H1 (cell line): Measurements from ENCODE around the gene BYSL. TPM values are rescaled to one million over a fixed set of nuclear protein-coding genes. Genes with fewer than 3 reads are reported as not detected.
A peak's percentile ranks its signal among the peaks of the same experiment; 100 is the strongest.

Source experiments
- CTCF ChIA-PET: fragments of 300-600 bp; sonication (Branson Sonifier 250); formaldehyde crosslinking; loops from one replicate; lab custom pipeline; 2021; ENCODE audit not compliant: partially characterized antibody; lab: Charles Lee
- POLR2A ChIA-PET: fragments of 300-600 bp; sonication (Branson Sonifier 250); formaldehyde crosslinking; loops from one replicate; lab custom pipeline; 2021; ENCODE audit warnings: inconsistent platforms; ENCODE audit not compliant: partially characterized antibody; lab: Charles Lee
- DNase-seq, 2 experiments: peaks; one replicate each; pipeline versions ENCODE4 v3.0.0 to v3.0.0-alpha.2; 2010 to 2022; ENCODE audit warnings: low spot score in 2 of 2, low read depth in 1 of 2, mixed read lengths in 1 of 2
- FAIRE-seq: peaks from 2 replicates; lab custom pipeline; 2011; peaks lifted over from hg19 to GRCh38; lab: Jason Lieb, UNC
- H2AFZ ChIP-seq: 2 replicates; pipeline ENCODE4 v1.8.1; 2012; ENCODE audit warnings: low read length, inconsistent platforms
- H2AK5ac ChIP-seq: 2 replicates; pipeline ENCODE4 v1.6.1; 2013; ENCODE audit warnings: low read depth, low read length
- H2BK120ac ChIP-seq: replicated peaks from 2 replicates; pipeline ENCODE3; 2013; ENCODE audit warnings: low read depth, low read length, inconsistent platforms
- H2BK12ac ChIP-seq: 2 replicates; pipeline ENCODE4 v1.6.1; 2013; ENCODE audit warnings: low read depth, low read length
- H2BK15ac ChIP-seq: 2 replicates; pipeline ENCODE4 v1.6.1; 2013; ENCODE audit warnings: low read length
- H2BK20ac ChIP-seq: 2 replicates; pipeline ENCODE4 v1.6.1; 2013; ENCODE audit warnings: low read length
- H2BK5ac ChIP-seq: 2 replicates; pipeline ENCODE4 v1.6.1; 2013; ENCODE audit warnings: low read depth, low read length
- H3K14ac ChIP-seq: 2 replicates; pipeline ENCODE4 v1.6.1; 2013; ENCODE audit warnings: inconsistent platforms; ENCODE audit not compliant: insufficient read length
- H3K18ac ChIP-seq: 2 replicates; pipeline ENCODE4 v1.6.1; 2013; ENCODE audit warnings: low read length; ENCODE audit errors: extremely low read depth
- H3K23ac ChIP-seq: 2 replicates; pipeline ENCODE4 v1.6.1; 2013; ENCODE audit warnings: inconsistent platforms; ENCODE audit not compliant: insufficient read length
- H3K23me2 ChIP-seq: 2 replicates; pipeline ENCODE4 v1.6.1; 2013; ENCODE audit warnings: low read depth, low read length
- H3K27ac ChIP-seq: 2 replicates; pipeline ENCODE4 v1.6.1; 2011; ENCODE audit warnings: low read depth, low read length, inconsistent platforms
- H3K27me3 ChIP-seq, 4 experiments: replicated peaks in 1 of 4; 1 replicate in 1 of 4; 2 replicates in 3 of 4; pipeline versions ENCODE4 v1.6.1 to v1.8.1; 2011 to 2013; ENCODE audit warnings: low read length in 3 of 4, mild to moderate bottlenecking in 3 of 4, inconsistent platforms in 2 of 4, mixed read lengths in 2 of 4, moderate library complexity in 1 of 4; ENCODE audit not compliant: control insufficient read depth in 3 of 4, insufficient read depth in 3 of 4; ENCODE audit errors: extremely low read depth in 1 of 4
- H3K36me3 ChIP-seq, 4 experiments: 2 replicates each; pipeline versions ENCODE4 v1.6.1 to v1.8.1; 2011 to 2013; ENCODE audit warnings: mild to moderate bottlenecking in 4 of 4, low read length in 3 of 4, moderate library complexity in 2 of 4, control low read depth in 1 of 4, inconsistent platforms in 1 of 4; ENCODE audit not compliant: insufficient read depth in 4 of 4, control insufficient read depth in 2 of 4
- H3K4ac ChIP-seq: replicated peaks from 2 replicates; pipeline ENCODE3; 2013; ENCODE audit warnings: low read length, low read depth, mixed read lengths, inconsistent platforms; ENCODE audit not compliant: insufficient read length
- H3K4me1 ChIP-seq, 4 experiments: replicated peaks in 1 of 4; 1 replicate in 1 of 4; 2 replicates in 3 of 4; pipeline versions ENCODE4 v1.6.1 to v1.8.1; 2011 to 2013; ENCODE audit warnings: low read length in 3 of 4, inconsistent platforms in 2 of 4, mixed read lengths in 1 of 4; ENCODE audit not compliant: insufficient read depth in 4 of 4, control insufficient read depth in 3 of 4
- H3K4me2 ChIP-seq, 2 experiments: 2 replicates each; pipeline versions ENCODE4 v1.6.1 to v1.8.1; 2011 to 2013; ENCODE audit warnings: low read depth in 2 of 2, low read length in 2 of 2, control low read depth in 1 of 2, inconsistent platforms in 1 of 2, mild to moderate bottlenecking in 1 of 2; ENCODE audit not compliant: insufficient read depth in 1 of 2
- H3K4me3 ChIP-seq, 4 experiments: fragments of 200-600, 300-600 bp in 1 of 4; sonication (generic), shearing (Covaris generic), sonication (Bioruptor Twin) in 1 of 4; 2 replicates each; pipeline versions ENCODE4 v1.5.1 to v1.8.1; 2011 to 2016; ENCODE audit warnings: low read length in 4 of 4, low read depth in 3 of 4, control low read depth in 2 of 4, inconsistent platforms in 2 of 4, mild to moderate bottlenecking in 2 of 4, mixed read lengths in 1 of 4, moderate library complexity in 1 of 4; ENCODE audit not compliant: insufficient read depth in 2 of 4; ENCODE audit errors: extremely low read depth in 1 of 4
- H3K56ac ChIP-seq: replicated peaks from 2 replicates; pipeline ENCODE3; 2013; ENCODE audit warnings: low read depth, mild to moderate bottlenecking, mixed read lengths, low read length, inconsistent platforms; ENCODE audit not compliant: insufficient read length
- H3K79me1 ChIP-seq: 2 replicates; pipeline ENCODE4 v1.6.1; 2013; ENCODE audit warnings: low read depth, low read length, control low read depth
- H3K79me2 ChIP-seq, 2 experiments: 2 replicates each; pipeline versions ENCODE4 v1.6.1 to v1.8.1; 2012 to 2013; ENCODE audit warnings: low read length in 2 of 2, mild to moderate bottlenecking in 2 of 2, inconsistent platforms in 1 of 2; ENCODE audit not compliant: insufficient read depth in 2 of 2, control insufficient read depth in 1 of 2
- H3K9ac ChIP-seq, 4 experiments: replicated peaks in 1 of 4; 1 replicate in 1 of 4; 2 replicates in 3 of 4; pipeline versions ENCODE4 v1.6.1 to v1.8.1; 2011 to 2013; ENCODE audit warnings: low read depth in 3 of 4, low read length in 3 of 4, control low read depth in 2 of 4, mild to moderate bottlenecking in 2 of 4, moderate library complexity in 2 of 4, inconsistent platforms in 1 of 4; ENCODE audit errors: extremely low read depth in 1 of 4
- H3K9me3 ChIP-seq, 2 experiments: 2 replicates each; pipeline versions ENCODE4 v1.6.1 to v1.8.1; 2012 to 2013; ENCODE audit warnings: mild to moderate bottlenecking in 2 of 2, moderate library complexity in 2 of 2, control low read depth in 1 of 2, inconsistent platforms in 1 of 2, low read depth in 1 of 2, low read length in 1 of 2, mixed read lengths in 1 of 2; ENCODE audit not compliant: insufficient read depth in 2 of 2
- H4K20me1 ChIP-seq, 2 experiments: replicated peaks in 1 of 2; 2 replicates each; pipeline versions ENCODE3 to v1.8.1; 2011 to 2013; ENCODE audit warnings: inconsistent platforms in 2 of 2, low read length in 2 of 2, mild to moderate bottlenecking in 1 of 2; ENCODE audit not compliant: insufficient read depth in 2 of 2, control insufficient read depth in 1 of 2
- H4K5ac ChIP-seq: 2 replicates; pipeline ENCODE4 v1.6.1; 2013; ENCODE audit warnings: low read length, low read depth, mixed read lengths, inconsistent platforms; ENCODE audit not compliant: insufficient read length
- H4K8ac ChIP-seq: 2 replicates; pipeline ENCODE4 v1.8.0; 2013; ENCODE audit warnings: mild to moderate bottlenecking, moderate library complexity, low read length, inconsistent platforms; ENCODE audit not compliant: insufficient read depth; ENCODE audit errors: extremely low read depth
- H4K91ac ChIP-seq: replicated peaks from 2 replicates; pipeline ENCODE3; 2013; ENCODE audit warnings: low read length, mixed read lengths, inconsistent platforms; ENCODE audit not compliant: insufficient read length
- SP2 ChIP-seq: IDR thresholded peaks from 2 replicates; pipeline ENCODE4 v1.6.1; 2012; ENCODE audit warnings: mild to moderate bottlenecking, low read length, inconsistent platforms
- ZNF274 ChIP-seq: IDR thresholded peaks from 2 replicates; pipeline ENCODE4 v1.7.0; 2012; ENCODE audit warnings: low read length, borderline replicate concordance; ENCODE audit errors: extremely low read depth
- WGBS, 2 experiments: shearing (Covaris generic) in 1 of 2; methylation state at CpG; one replicate each; pipeline versions ENCODE4 v1.1.6 to v1.1.7; 2013 to 2015; ENCODE audit warnings: low lambda C conversion rate in 2 of 2, mixed read lengths in 2 of 2, inconsistent platforms in 1 of 2, low coverage in 1 of 2, missing lambda C conversion rate in 1 of 2; ENCODE audit not compliant: insufficient replicate concordance in 2 of 2, insufficient coverage in 1 of 2, insufficient read length in 1 of 2; ENCODE audit errors: extremely low coverage in 1 of 2, missing lambda C conversion rate in 1 of 2; 5-methylcytosine and 5-hydroxymethylcytosine counted together
- polyA plus RNA-seq, 7 experiments: library from polyadenylated mRNA; depleted of rRNA in 3 of 7; stranded (reverse) in 5 of 7; unstranded in 2 of 7; fragments of >200 nt in 5 of 7; fragments of 200-250 nt in 2 of 7; gene quantifications; 1 replicate in 5 of 7; 2 replicates in 1 of 7; 4 replicates in 1 of 7; pipeline versions ENCODE4 v1.2.1 to v1.2.3, GENCODE V29; 2011 to 2013; ENCODE audit warnings: missing spikeins in 2 of 7, mixed read lengths in 2 of 7
- total RNA-seq: library from RNA; stranded (reverse); fragmentation: NEBNext Ultra II Directional; extraction: Animal tissue kit (Norgen Biotek cat#: 25700); gene quantifications from 2 replicates; pipeline ENCODE4 v1.2.1, GENCODE V29; 2021
- TF ChIP-seq, protein P1 (sequence below): IDR thresholded peaks from 2 replicates; pipeline ENCODE4 v1.6.1; 2012; ENCODE audit warnings: inconsistent platforms
- TF ChIP-seq, protein P2 (sequence below): IDR thresholded peaks from 2 replicates; pipeline ENCODE4 v1.6.1; 2011; ENCODE audit warnings: low read depth, mild to moderate bottlenecking, low read length; ENCODE audit not compliant: insufficient read depth

BYSL gene
- total and polyA plus RNA-seq, 2 of the 8 experiments (the other 6 are each of a cell fraction or from before 2014, with no cell fraction given), result 37.3 to 49.2 TPM

DNA sequence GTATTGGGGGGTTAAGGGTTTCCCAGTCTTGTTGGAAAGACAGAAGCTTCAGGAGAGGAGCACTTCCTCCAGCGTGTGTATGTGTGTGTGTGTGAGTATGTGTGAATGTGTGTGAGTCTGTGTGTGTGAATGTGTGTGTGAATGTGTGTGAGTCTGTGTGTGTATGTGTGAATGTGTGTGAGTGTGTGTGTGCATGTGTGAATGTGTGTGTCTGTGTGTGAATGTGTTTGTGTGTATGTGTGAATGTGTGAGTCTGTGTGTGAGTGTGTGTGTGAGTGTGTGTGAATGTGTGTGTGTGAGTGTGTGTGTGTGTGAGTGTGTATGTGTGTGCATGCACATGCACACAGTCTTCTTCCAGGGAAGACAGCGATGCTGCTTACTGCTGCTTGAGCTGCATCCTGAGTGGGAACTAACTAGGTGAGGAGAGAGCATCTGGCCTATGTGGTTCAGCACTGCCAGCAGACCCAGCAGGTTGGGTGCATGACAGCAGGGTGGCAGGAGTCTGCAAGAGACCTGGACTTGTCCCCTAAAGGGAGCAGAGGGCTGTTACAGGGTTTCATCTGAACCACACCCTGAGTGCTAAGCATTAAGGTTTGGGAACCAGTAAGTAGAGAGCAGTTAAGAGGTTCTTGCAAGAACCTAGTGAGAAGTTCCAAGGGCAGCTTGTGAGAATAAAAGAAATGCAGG, 43.0 kb downstream of the BYSL start:
- H3K4ac ChIP-seq, result peak overlapping the region; percentile 55
- WGBS, 2 experiments, result 62% methylated on average over 2 of the region's 2 CpGs; no CpG with 5 or more reads in 1 of the 2 experiments
- no peak for DNase-seq
- TF ChIP-seq SP2 (no peak), ZNF274 (no peak)
- TF ChIP-seq, protein P1, sequence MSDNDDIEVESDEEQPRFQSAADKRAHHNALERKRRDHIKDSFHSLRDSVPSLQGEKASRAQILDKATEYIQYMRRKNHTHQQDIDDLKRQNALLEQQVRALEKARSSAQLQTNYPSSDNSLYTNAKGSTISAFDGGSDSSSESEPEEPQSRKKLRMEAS, result no peak
- TF ChIP-seq, protein P2, sequence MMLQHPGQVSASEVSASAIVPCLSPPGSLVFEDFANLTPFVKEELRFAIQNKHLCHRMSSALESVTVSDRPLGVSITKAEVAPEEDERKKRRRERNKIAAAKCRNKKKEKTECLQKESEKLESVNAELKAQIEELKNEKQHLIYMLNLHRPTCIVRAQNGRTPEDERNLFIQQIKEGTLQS, result no peak

More for the DNA sequence above, 43.0 kb downstream of the BYSL start:
- Histone ChIP-seq H3K36me3 (no peaks in the 10 kb centered on the region), H3K27me3 (no peaks in the 10 kb centered on the region; a peak in 1 of 7 replicates), H3K4me2 (peak overlapping the region; percentile 13 to 39; a peak in 2 of 4 replicates), H2AFZ (no peak overlapping the region), H3K27ac (no peak overlapping the region), H4K91ac (peak overlapping the region; percentile 99), H3K9me3 (no peaks in the 10 kb centered on the region), H3K23me2 (peaks cover 7% of the 10 kb centered on the region; the same call in 1 of the 2 replicates), H2BK12ac (peak overlapping the region; percentile 100), H3K23ac (no peak overlapping the region), H2BK120ac (peak overlapping the region; percentile 2), H3K79me2 (no peaks in the 10 kb centered on the region), H2AK5ac (peak overlapping the region; percentile 100), H2BK5ac (peak overlapping the region; percentile 90; the same call in 1 of the 2 replicates), H3K14ac (no peak overlapping the region), H3K18ac (peak overlapping the region; percentile 91), H3K4me3 (no peak overlapping the region), H4K20me1 (peaks cover 0 to 3% of the 10 kb centered on the region in 2 experiments), H4K8ac (no peak overlapping the region), H2BK20ac (peak overlapping the region; percentile 99), H3K56ac (peak overlapping the region; percentile 89), H2BK15ac (peak overlapping the region; percentile 83), H3K4me1 (peaks cover 15 to 28% (median 22%) of the 10 kb centered on the region in 4 experiments), H3K9ac (no peak overlapping the region), H4K5ac (peak overlapping the region; percentile 8), H3K79me1 (no peaks in the 10 kb centered on the region)
- ChIA-PET CTCF (interaction anchor here (0.7 to 2.7 kb wide), 12 partner anchors 13 to 177 kb away, joined by 3 to 14 read pairs (median 5); partner anchors contain the start of genes CCND3 and TOMM6), POLR2A (interaction anchor here (0.9 to 2.2 kb wide), 11 partner anchors 8 to 86 kb away, joined by 3 to 12 read pairs (median 3); partner anchors contain the start of genes BYSL, CCND3, MED20 and TAF8)
- FAIRE-seq, result no peak
